Brain microvascular endothelial cell (primary cell): Measurements from ENCODE around the gene ZFAND2A.

Experiments used
- DNase-seq: peaks from one replicate; pipeline ENCODE4 v3.0.0-alpha.2; 2020
- H3K27ac ChIP-seq: fragments of 250-450 bp; sonication (Bioruptor Pico); 2 replicates; pipeline ENCODE4 v1.5.1; 2020; ENCODE audit warnings: mild to moderate bottlenecking, moderate library complexity
- H3K27me3 ChIP-seq: fragments of 250-450 bp; sonication (Bioruptor Pico); replicated peaks from 2 replicates; pipeline ENCODE4 v1.5.1; 2020; ENCODE audit warnings: mild to moderate bottlenecking
- H3K36me3 ChIP-seq: fragments of 250-450 bp; sonication (Bioruptor Pico); replicated peaks from 2 replicates; pipeline ENCODE4 v1.5.1; 2020; ENCODE audit warnings: mild to moderate bottlenecking
- H3K4me3 ChIP-seq: 2 replicates; pipeline ENCODE4 v1.5.1; 2011; ENCODE audit warnings: low read depth, mild to moderate bottlenecking, control low read depth, low read length, moderate library complexity
- CTCF ChIP-seq: IDR thresholded peaks from 2 replicates; pipeline ENCODE4 v1.5.1; 2011; ENCODE audit warnings: low read depth, mild to moderate bottlenecking, moderate library complexity, low read length, control low read depth, inconsistent platforms; ENCODE audit errors: missing control alignments
- in situ Hi-C: cut with HindIII; loops from 2 replicates; pipeline ENCODE4 v1.10.0; 2017; ENCODE audit warnings: low sequenced_read_pairs, low pct_ligation_motif_present

ZFAND2A gene

GRCh38 chr7:1154172-1154739, 5.7 kb downstream of the ZFAND2A start:
- no peaks in the 10 kb centered on the region for H3K27me3 ChIP-seq
- H3K27ac ChIP-seq, result no peak overlapping the region
- DNase-seq, result no peak
- in situ Hi-C loops, result no loop called here
- no peak for TF ChIP-seq CTCF
- no peak overlapping the region for H3K4me3 ChIP-seq
- H3K36me3 ChIP-seq, result peaks cover 59% of the 10 kb centered on the region

GRCh38 chr7:1152492-1152891, 7.5 kb downstream of the ZFAND2A start:
- DNase-seq, result no peak
- in situ Hi-C loops, result no loop called here

GRCh38 chr7:1151653-1152425, 8.2 kb downstream of the ZFAND2A start:
- H3K36me3 ChIP-seq, result peaks cover 51% of the 10 kb centered on the region
- DNase-seq, result no peak
- TF ChIP-seq CTCF, result no peak

More at GRCh38 chr7:1152492-1152891, 7.5 kb downstream of the ZFAND2A start:
- Histone ChIP-seq H3K4me3 (no peak overlapping the region), H3K36me3 (peaks cover 56% of the 10 kb centered on the region), H3K27me3 (no peaks in the 10 kb centered on the region), H3K27ac (no peak overlapping the region)
- no peak for TF ChIP-seq CTCF

GRCh38 chr7:1151156-1151555, 8.8 kb downstream of the ZFAND2A start:
- H3K27ac ChIP-seq, result no peak overlapping the region
- no peak for DNase-seq
- peaks cover 49% of the 10 kb centered on the region for H3K36me3 ChIP-seq
- TF ChIP-seq CTCF, result no peak
- no peak overlapping the region for H3K4me3 ChIP-seq
- in situ Hi-C loops, result no loop called here
- no peaks in the 10 kb centered on the region for H3K27me3 ChIP-seq

More at GRCh38 chr7:1151653-1152425, 8.2 kb downstream of the ZFAND2A start:
- Histone ChIP-seq H3K4me3 (no peak overlapping the region), H3K27ac (no peak overlapping the region), H3K27me3 (no peaks in the 10 kb centered on the region)
- in situ Hi-C loops, result no loop called here

GRCh38 chr7:1150400-1151002, 9.5 kb downstream of the ZFAND2A start:
- no peak for TF ChIP-seq CTCF
- no peaks in the 10 kb centered on the region for H3K27me3 ChIP-seq
- no peak overlapping the region for H3K27ac ChIP-seq
- no peak overlapping the region for H3K4me3 ChIP-seq
- in situ Hi-C loops, result no loop called here
- no peak for DNase-seq
- peaks cover 45% of the 10 kb centered on the region for H3K36me3 ChIP-seq
